Cerebellar nuclear complex (tissue), 1 donor: ENCODE measurements around the gene PYGM.
"Not testable (repeated sequence)": the region's sequence is repeated elsewhere in the genome, so short reads cannot be mapped to it uniquely, and the experiment has no call there.

Source experiments
- DNase-seq, 2 experiments: peaks; one replicate each; lab custom pipeline; 2025; lab: John Stamatoyannopoulos, UW

The PYGM gene

GRCh38 chr11:64716473-64717267 is 43.1 kb downstream of the PYGM start:
- no peak for DNase-seq

DNA sequence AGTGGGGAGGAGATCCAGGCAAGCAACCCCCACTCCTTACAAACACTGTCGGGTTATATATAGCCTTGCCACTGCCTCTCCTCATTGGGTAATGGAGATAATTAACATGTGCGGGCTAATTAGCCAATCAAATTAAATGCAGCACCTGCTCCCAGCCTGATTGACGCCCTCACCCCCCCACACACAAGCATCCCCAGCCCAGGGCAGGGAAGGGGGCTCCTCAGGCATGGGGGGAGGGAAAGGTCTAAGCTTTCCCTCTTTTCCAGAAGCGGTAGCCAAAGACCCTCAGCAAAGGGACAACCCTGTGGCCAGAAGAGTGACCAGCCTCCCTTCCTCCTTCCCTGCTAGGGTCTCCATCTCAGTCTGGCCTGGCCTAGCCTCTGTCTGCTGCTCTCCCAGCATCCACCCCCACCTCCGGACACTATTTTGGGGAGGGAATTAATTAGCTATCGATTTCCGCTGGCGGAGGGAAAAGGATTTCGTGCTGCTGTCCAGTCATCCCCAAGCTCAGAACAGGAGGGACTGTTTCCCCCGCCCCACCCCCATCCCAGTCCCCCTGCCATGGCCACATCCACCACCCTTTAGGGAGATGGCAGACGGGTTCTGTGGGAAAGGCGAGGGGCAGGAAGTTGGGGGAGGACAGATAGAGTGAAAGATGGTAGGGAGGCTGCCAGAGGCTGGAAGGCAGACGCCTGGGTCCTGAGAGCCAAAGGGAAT is 43.9 kb downstream of the PYGM start:
- DNase-seq: no peak

DNA sequence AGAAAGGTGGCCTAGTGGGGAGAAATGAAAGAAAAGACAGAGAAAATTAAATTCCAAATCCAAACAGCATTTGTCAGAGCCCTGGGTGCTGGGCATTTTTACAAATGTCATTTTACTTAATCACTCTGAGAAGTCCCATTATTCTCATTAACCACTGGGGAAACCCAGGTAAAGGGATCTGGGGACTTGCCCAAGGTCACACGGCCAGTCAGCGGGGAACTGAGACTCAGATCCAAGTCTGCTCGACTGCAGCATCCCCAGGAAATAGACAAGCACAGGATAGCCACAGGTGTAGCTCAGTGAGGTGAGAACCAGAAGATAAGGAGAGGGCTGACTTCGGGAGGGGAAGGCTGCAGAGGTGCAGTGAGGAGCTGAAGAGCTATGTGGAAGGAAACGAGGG is 44.7 kb downstream of the PYGM start:
- DNase-seq: no peak

DNA sequence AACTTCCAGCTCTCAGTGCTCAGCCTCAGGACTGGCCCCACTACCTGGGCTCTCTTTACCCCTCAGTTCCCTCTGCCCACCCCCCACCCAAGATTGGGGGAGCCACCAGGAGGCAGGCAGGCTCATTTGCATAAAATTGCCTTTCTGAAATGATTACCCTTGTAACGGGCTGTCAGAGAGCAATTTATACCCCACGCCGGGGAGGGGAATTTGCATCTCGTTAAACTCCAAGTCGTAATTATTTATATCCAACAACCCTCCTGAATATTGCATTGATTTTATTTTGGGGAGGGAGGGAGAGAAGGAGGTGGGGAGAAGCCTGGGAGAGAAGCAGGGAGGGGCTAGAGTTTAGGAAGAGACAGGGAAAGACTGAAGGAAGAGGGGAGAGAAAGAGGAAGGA is 45.1 kb downstream of the PYGM start:
- DNase-seq: no peak

DNA sequence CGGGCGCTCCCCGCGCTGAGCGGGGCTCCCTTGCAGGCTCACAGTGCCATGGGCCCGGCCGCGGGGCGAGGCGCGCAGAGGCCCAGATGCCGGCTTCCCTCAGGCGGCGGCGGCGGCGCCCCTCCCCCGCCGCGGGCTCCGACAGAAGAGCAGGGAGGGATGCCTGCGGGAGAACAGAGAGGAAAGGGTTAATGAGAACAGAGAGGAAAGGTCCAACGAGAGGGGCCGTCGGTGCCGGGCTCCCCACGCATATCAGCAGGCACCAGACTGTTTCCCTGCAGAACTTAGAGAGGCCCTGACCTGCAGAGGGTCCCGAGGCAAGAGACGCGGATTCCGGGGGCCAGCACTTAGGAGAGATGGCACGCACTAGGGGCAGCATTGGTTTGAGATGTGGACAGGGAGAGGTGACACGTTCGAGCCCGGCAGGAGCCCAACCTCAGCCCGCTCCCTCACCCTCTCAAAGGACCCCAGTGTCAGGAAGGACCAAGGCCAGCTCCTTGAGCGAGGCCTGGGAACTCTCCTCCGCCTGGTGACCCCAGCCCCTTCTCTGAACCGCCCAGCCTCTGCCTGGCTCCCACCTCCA is 45.9 kb downstream of the PYGM start:
- no peak for DNase-seq

- no peak for DNase-seq
Observed at GRCh38 chr11:64713016-64713707, 46.6 kb downstream of the PYGM start.

DNA sequence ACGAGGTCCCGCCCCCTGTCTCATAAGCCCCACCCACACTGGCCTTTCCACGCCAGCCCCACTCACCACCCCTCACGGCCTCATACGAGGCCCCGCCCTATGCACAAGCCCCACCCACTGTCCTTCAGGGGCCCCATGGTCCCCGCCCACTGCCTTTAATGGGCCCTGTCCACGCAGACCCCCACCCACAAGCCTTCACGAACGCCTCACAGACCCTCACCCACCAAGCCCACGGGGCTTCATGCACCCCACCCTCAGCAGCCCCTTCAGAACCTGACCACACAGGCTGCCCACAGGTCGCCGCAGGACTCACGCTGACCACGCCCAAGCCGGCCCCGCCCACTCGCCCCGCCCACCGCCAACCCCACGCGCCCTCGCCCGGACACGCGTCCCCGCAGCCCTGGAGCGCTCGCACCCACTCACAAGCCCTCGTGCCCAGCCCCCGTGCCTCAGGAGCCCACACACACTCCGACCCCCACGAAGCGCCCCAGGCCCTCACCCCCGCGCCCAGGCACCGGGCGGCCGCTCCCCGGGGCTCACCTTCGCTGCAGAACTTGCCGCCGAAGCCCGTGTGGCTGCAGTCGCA is 47.3 kb downstream of the PYGM start:
- no peak for DNase-seq

- DNase-seq: no peak
Observed at GRCh38 chr11:64711956-64712362, 47.8 kb downstream of the PYGM start.

DNA sequence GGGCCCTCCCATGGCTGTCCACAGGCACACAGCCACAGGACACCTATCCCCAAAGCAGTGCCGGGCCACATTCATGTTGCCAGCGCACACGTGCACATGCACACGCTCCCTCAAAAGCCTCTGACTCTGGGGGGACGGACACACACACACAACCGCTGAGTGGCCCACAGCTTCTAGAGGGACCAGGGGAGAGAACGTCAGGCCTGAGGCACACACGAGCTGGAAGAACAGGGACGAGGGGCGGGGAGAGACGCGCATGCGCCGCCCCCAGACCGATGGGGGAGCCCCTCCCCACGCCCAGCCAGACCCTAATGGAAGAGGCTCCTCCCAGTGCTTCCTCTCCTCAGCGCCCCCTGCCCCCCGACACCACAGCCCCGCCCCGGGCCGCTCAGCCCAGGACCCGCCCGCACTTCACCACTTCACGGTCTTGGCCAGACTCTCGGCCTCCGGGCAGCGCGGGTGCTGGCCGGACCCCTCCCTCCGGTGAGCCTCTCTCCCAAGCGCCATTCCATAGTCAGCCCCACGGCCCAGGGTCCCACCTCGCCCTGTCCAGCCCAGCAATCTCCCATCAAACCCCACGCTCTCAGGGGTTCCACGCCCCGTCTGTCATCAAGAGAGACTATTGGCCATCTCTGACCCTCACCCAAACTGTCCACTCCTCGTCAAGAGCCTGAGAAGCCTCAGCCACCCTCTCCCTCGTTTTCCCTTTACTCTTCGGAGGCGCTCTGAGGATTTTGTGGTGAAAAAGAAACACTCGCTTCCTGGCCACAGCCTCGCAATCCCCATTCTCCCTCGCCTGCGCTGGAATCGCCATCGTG is 48.4 kb downstream of the PYGM start:
- no peak for DNase-seq

GRCh38 chr11:64710418-64711137 is 49.2 kb downstream of the PYGM start:
- no peak for DNase-seq

DNA sequence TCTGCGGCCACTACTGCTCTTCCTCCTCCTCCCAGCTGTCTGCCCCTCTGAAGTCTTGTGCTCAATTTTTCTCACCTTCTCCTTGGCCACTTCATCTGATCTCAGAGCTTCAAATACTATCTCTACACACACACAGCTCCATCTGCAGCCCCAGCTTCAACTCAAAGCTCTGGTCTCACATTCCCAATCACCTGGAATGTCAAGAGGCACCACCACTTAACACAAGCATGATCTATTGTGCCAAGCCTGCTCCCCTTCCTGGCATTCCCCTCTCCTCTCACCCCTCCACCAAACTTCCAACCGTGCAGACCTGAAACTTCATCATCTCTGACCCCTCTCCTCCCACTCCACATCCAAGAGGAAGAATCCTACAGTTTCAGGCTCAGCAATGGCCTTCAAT is 54.3 kb downstream of the PYGM start:
- DNase-seq: no peak

- DNase-seq: no peak
Observed at GRCh38 chr11:64703048-64703447, 56.7 kb downstream of the PYGM start.

- DNase-seq: not testable (repeated sequence)
Observed at GRCh38 chr11:64701956-64702355, 57.8 kb downstream of the PYGM start.

DNA sequence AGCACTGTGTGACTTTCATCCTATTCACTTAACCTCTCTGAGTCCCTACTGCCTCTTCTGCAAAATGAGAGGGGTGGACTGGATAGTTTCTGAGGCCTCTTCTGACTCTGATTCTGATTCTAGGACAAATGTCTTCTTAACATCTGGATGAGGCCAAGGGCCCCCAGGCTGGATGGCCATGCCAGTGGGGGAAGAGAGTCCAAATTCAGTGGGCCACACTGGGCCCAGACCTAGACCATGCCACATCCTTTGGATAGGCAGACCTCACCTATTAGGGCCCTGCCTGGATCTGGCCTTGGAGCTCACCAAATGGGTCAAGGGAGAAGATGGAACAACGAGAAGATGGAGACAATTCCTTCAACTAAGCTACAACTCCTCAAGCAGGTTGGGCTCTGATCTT is 61.3 kb downstream of the PYGM start:
- DNase-seq: no peak

- no peak for DNase-seq
Observed at GRCh38 chr11:64697663-64698375, 62.0 kb downstream of the PYGM start.
